ENCODE data around the gene RMDN2. TPM values are rescaled to one million over a fixed set of nuclear protein-coding genes. Genes with fewer than 3 reads are reported as not detected.

Gene RMDN2
- polyA plus RNA-seq, 3 donors: 7.0 to 14.3 (median 10.7) TPM

DNA sequence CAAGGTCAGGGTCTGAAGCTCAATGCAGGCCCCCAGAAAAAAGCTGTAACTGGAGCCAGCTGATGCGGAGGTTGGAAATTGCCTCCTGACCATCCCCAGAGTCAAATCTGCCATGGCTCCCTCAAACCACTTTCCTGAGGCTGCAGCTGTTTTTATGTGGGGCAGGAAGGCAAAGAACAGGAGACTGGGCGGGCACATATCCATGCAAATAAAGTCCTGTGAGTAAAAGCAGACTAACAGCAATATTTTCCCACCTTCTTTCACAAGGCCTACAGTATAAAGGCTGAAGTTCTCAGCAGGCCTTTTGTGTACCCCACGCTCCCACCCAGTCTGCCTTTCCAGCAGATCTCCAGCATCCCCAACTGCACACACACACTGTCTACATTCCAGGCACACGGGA lies 103.7 kb downstream of the RMDN2 start:
- Histone ChIP-seq H3K36me3 (replicated peaks in 1 of 2; ENCODE audit: control insufficient read depth in 1 of 2, insufficient read depth in 2 of 2, low read length in 2 of 2) (no peaks in the 10 kb centered on the region), H2AFZ (ENCODE audit: insufficient read depth, low read depth, low read length, poor library complexity, severe bottlenecking) (no peak overlapping the region), H3K27ac (ENCODE audit: low read depth in 1 of 2, low read length in 2 of 2) (no peak overlapping the region), H3K4me2 (replicated peaks; ENCODE audit: extremely low read depth, low read length, poor library complexity, severe bottlenecking) (no peak overlapping the region), H3K9me3 (replicated peaks in 1 of 2; ENCODE audit: control insufficient read depth in 1 of 2, insufficient read depth in 1 of 2, low read length in 2 of 2) (no peaks in the 10 kb centered on the region), H4K20me1 (ENCODE audit: insufficient read depth, low read length) (no peaks in the 10 kb centered on the region), H3K79me2 (ENCODE audit: insufficient read depth, low read length) (no peaks in the 10 kb centered on the region), H3K4me3 (replicated peaks in 1 of 3; ENCODE audit: low read depth in 2 of 3, low read length in 3 of 3) (no peak overlapping the region), H3K27me3 (ENCODE audit: control insufficient read depth in 2 of 2, insufficient read depth in 2 of 2, low read length in 2 of 2) (peaks cover 0 to 8% of the 10 kb centered on the region in 2 donors), H3K4me1 (ENCODE audit: control insufficient read depth in 1 of 2, insufficient read depth in 2 of 2, low read length in 2 of 2) (no peaks in the 10 kb centered on the region), H3K9ac (ENCODE audit: insufficient read depth, low read length, poor library complexity, severe bottlenecking) (no peak overlapping the region)
- no peaks in the 10 kb centered on the region for H3K36me3 Mint-ChIP-seq
- intact Hi-C loops (cut with micrococcal nuclease): no loop called here
- WGBS (ENCODE audit: insufficient coverage): 93% methylated on average over 3 of the region's 4 CpGs
- H3K4me1 Mint-ChIP-seq: no peaks in the 10 kb centered on the region
- peaks cover 0 to 10% (median 0%) of the 10 kb centered on the region in 7 donors for H3K9me3 Mint-ChIP-seq
- TF ChIP-seq, protein P1, sequence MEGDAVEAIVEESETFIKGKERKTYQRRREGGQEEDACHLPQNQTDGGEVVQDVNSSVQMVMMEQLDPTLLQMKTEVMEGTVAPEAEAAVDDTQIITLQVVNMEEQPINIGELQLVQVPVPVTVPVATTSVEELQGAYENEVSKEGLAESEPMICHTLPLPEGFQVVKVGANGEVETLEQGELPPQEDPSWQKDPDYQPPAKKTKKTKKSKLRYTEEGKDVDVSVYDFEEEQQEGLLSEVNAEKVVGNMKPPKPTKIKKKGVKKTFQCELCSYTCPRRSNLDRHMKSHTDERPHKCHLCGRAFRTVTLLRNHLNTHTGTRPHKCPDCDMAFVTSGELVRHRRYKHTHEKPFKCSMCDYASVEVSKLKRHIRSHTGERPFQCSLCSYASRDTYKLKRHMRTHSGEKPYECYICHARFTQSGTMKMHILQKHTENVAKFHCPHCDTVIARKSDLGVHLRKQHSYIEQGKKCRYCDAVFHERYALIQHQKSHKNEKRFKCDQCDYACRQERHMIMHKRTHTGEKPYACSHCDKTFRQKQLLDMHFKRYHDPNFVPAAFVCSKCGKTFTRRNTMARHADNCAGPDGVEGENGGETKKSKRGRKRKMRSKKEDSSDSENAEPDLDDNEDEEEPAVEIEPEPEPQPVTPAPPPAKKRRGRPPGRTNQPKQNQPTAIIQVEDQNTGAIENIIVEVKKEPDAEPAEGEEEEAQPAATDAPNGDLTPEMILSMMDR (IDR thresholded peaks at IDR 0.05): no peak
- DNase-seq: no peak
- no peak overlapping the region for H3K4me3 Mint-ChIP-seq
- H3K27ac Mint-ChIP-seq: no peak overlapping the region
- peaks cover 5 to 28% (median 7%) of the 10 kb centered on the region in 3 donors for H3K27me3 Mint-ChIP-seq (ENCODE audit: low read depth in 3 of 3)

DNA sequence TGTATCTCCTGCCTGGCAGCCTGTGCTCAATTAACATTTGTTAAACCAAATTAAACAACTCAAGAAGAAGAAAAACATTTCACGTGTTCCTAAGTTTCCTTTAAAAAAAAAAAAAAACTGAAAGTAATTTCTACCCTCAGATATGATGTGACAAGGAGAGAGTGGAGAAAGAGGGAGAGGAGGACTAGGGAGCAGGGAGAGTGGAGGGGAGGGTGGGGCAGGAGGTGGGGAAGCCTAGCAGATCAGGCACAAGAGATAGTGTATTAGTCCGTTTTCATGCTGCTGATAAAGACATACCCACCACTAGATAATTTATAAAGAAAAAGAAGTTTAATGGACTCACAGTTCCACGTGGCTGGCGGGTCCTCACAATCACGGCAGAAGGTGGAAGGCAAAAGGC lies 104.4 kb downstream of the RMDN2 start:
- Histone ChIP-seq H3K79me2 (ENCODE audit: insufficient read depth, low read length) (no peaks in the 10 kb centered on the region), H3K4me1 (ENCODE audit: control insufficient read depth in 1 of 2, insufficient read depth in 2 of 2, low read length in 2 of 2) (no peaks in the 10 kb centered on the region), H2AFZ (ENCODE audit: insufficient read depth, low read depth, low read length, poor library complexity, severe bottlenecking) (no peak overlapping the region), H3K4me3 (replicated peaks in 1 of 3; ENCODE audit: low read depth in 2 of 3, low read length in 3 of 3) (no peak overlapping the region), H3K27me3 (ENCODE audit: control insufficient read depth in 2 of 2, insufficient read depth in 2 of 2, low read length in 2 of 2) (peaks cover 3 to 13% of the 10 kb centered on the region in 2 donors), H3K9ac (ENCODE audit: insufficient read depth, low read length, poor library complexity, severe bottlenecking) (no peak overlapping the region), H3K9me3 (replicated peaks in 1 of 2; ENCODE audit: control insufficient read depth in 1 of 2, insufficient read depth in 1 of 2, low read length in 2 of 2) (no peaks in the 10 kb centered on the region), H3K4me2 (replicated peaks; ENCODE audit: extremely low read depth, low read length, poor library complexity, severe bottlenecking) (no peak overlapping the region), H3K36me3 (replicated peaks in 1 of 2; ENCODE audit: control insufficient read depth in 1 of 2, insufficient read depth in 2 of 2, low read length in 2 of 2) (no peaks in the 10 kb centered on the region), H3K27ac (ENCODE audit: low read depth in 1 of 2, low read length in 2 of 2) (no peak overlapping the region), H4K20me1 (ENCODE audit: insufficient read depth, low read length) (no peaks in the 10 kb centered on the region)
- no peak for DNase-seq
- WGBS (ENCODE audit: insufficient coverage): no CpG with 5 or more reads among the region's 5 CpGs
- Mint-ChIP-seq H3K36me3 (no peaks in the 10 kb centered on the region), H3K4me1 (no peaks in the 10 kb centered on the region), H3K9me3 (peaks cover 0 to 10% (median 0%) of the 10 kb centered on the region in 7 donors), H3K27ac (no peak overlapping the region), H3K27me3 (ENCODE audit: low read depth in 3 of 3) (peaks cover 9 to 32% (median 11%) of the 10 kb centered on the region in 3 donors), H3K4me3 (no peak overlapping the region)
- intact Hi-C loops (cut with micrococcal nuclease): no loop called here
- TF ChIP-seq, protein P1 (IDR thresholded peaks at IDR 0.05): no peak

Measured in CD14-positive monocyte (primary cell).